IMR-90 (cell line): ENCODE results near the gene VCL. TPM values are rescaled to one million over a fixed set of nuclear protein-coding genes. Genes with fewer than 3 reads are reported as not detected.

Experiments
- ATAC-seq: fragments of 200-7000 bp; cut with Tn5 transposase; 2 replicates; pipeline ENCODE4 v1.9.1; 2020; ENCODE audit warnings: low read depth, mild to moderate bottlenecking, moderate library complexity
- BruUV-seq: library from RNA; stranded (reverse); fragments of 400-500 nt; replicated peaks from 2 replicates; lab custom pipeline; 2021; lab: Mats Ljungman, UMichigan
- CTCF ChIA-PET: fragments of 300-600 bp; formaldehyde crosslinking; extraction: SDS; loops from one replicate; lab custom pipeline; 2021; ENCODE audit warnings: antibody characterized with exemption; lab: Yijun Ruan, JAX
- POLR2A ChIA-PET: fragments of 300-600 bp; sonication (Branson Sonifier 250); formaldehyde crosslinking; loops from one replicate; lab custom pipeline; 2022; ENCODE audit warnings: antibody characterized with exemption; ENCODE audit not compliant: unreplicated experiment; lab: Charles Lee
- DNase-seq: peaks from one replicate; pipeline ENCODE4 v3.0.0; 2013
- H2AFZ ChIP-seq: replicated peaks from 2 replicates; pipeline ENCODE3; 2013; ENCODE audit warnings: low read length, mild to moderate bottlenecking; ENCODE audit not compliant: poor library complexity
- H2AK5ac ChIP-seq: 2 replicates; pipeline ENCODE4 v1.6.1; 2013; ENCODE audit warnings: low read depth, low read length, inconsistent platforms
- H2AK9ac ChIP-seq: replicated peaks from 2 replicates; pipeline ENCODE3; 2013; ENCODE audit warnings: mild to moderate bottlenecking, low read depth, low read length, moderate library complexity; ENCODE audit not compliant: poor library complexity
- H2BK120ac ChIP-seq: 2 replicates; pipeline ENCODE4 v1.6.1; 2013; ENCODE audit warnings: low read depth, low read length, inconsistent platforms
- H2BK15ac ChIP-seq: 3 replicates; pipeline ENCODE4 v1.6.1; 2013; ENCODE audit warnings: low read depth, low read length, inconsistent platforms
- H2BK20ac ChIP-seq: 2 replicates; pipeline ENCODE4 v1.6.1; 2013; ENCODE audit warnings: low read depth, mild to moderate bottlenecking, inconsistent platforms, low read length, moderate library complexity
- H2BK5ac ChIP-seq: 2 replicates; pipeline ENCODE4 v1.6.1; 2013; ENCODE audit warnings: mild to moderate bottlenecking, low read depth, low read length, inconsistent platforms; ENCODE audit not compliant: poor library complexity, severe bottlenecking
- H3K14ac ChIP-seq: replicated peaks from 2 replicates; pipeline ENCODE4 v1.6.1; 2013; ENCODE audit warnings: low read depth, low read length, inconsistent platforms
- H3K18ac ChIP-seq: 2 replicates; pipeline ENCODE4 v1.6.1; 2013; ENCODE audit warnings: low read depth, low read length, control low read depth
- H3K23ac ChIP-seq: 2 replicates; pipeline ENCODE4 v1.6.1; 2013; ENCODE audit warnings: low read depth, low read length, inconsistent platforms
- H3K27ac ChIP-seq: 2 replicates; pipeline ENCODE4 v1.5.1; 2013; ENCODE audit warnings: mild to moderate bottlenecking, control low read depth, low read length; ENCODE audit not compliant: insufficient read depth
- H3K27me3 ChIP-seq: 2 replicates; pipeline ENCODE4 v1.6.1; 2013; ENCODE audit warnings: low read length; ENCODE audit not compliant: control insufficient read depth, insufficient read depth
- H3K36me3 ChIP-seq: 2 replicates; pipeline ENCODE4 v1.6.1; 2013; ENCODE audit warnings: low read length, mixed read lengths; ENCODE audit not compliant: control insufficient read depth, insufficient read depth
- H3K4ac ChIP-seq: 2 replicates; pipeline ENCODE4 v1.6.1; 2013; ENCODE audit warnings: low read depth, low read length, inconsistent platforms
- H3K4me1 ChIP-seq: 2 replicates; pipeline ENCODE4 v1.6.1; 2013; ENCODE audit warnings: low read length, mixed read lengths; ENCODE audit not compliant: control insufficient read depth, insufficient read depth
- H3K4me2 ChIP-seq: 2 replicates; pipeline ENCODE4 v1.6.1; 2013; ENCODE audit warnings: low read depth, mild to moderate bottlenecking, control low read depth, low read length, moderate library complexity
- H3K4me3 ChIP-seq: 2 replicates; pipeline ENCODE4 v1.5.1; 2013; ENCODE audit warnings: low read depth, mild to moderate bottlenecking, control low read depth, low read length, moderate library complexity; ENCODE audit not compliant: insufficient read depth
- H3K56ac ChIP-seq: 2 replicates; pipeline ENCODE4 v1.6.1; 2013; ENCODE audit warnings: low read length, inconsistent platforms; ENCODE audit not compliant: insufficient read depth; ENCODE audit errors: extremely low read depth
- H3K79me1 ChIP-seq, 2 experiments: 2 replicates each; pipeline ENCODE4 v1.6.1; 2013; ENCODE audit warnings: low read length in 2 of 2, inconsistent platforms in 1 of 2, low read depth in 1 of 2
- H3K9ac ChIP-seq: 2 replicates; pipeline ENCODE4 v1.6.1; 2013; ENCODE audit warnings: low read depth, low read length, control low read depth
- H3K9me1 ChIP-seq: 2 replicates; pipeline ENCODE4 v1.6.1; 2013; ENCODE audit warnings: low read length, inconsistent platforms; ENCODE audit not compliant: insufficient read depth
- H3K9me3 ChIP-seq: 2 replicates; pipeline ENCODE4 v1.6.1; 2013; ENCODE audit warnings: low read length; ENCODE audit not compliant: control insufficient read depth, insufficient read depth
- H4K20me1 ChIP-seq: 2 replicates; pipeline ENCODE4 v1.6.1; 2013; ENCODE audit warnings: low read length, inconsistent platforms; ENCODE audit not compliant: insufficient read depth
- H4K5ac ChIP-seq: 2 replicates; pipeline ENCODE4 v1.6.1; 2013; ENCODE audit warnings: mild to moderate bottlenecking, low read depth, low read length, control low read depth
- H4K8ac ChIP-seq, 2 experiments: 2 replicates each; pipeline ENCODE4 v1.6.1; 2013; ENCODE audit warnings: low read depth in 2 of 2, low read length in 2 of 2, control low read depth in 1 of 2, inconsistent platforms in 1 of 2
- H4K91ac ChIP-seq: 2 replicates; pipeline ENCODE4 v1.6.1; 2013; ENCODE audit warnings: low read depth, low read length, inconsistent platforms; ENCODE audit not compliant: insufficient read depth
- CEBPB ChIP-seq: IDR thresholded peaks from 2 replicates; pipeline ENCODE4 v1.6.1; 2012; ENCODE audit warnings: low read depth, low read length, improper control_type of control experiment
- MAFK ChIP-seq: IDR thresholded peaks from 2 replicates; pipeline ENCODE4 v1.6.1; 2012; ENCODE audit warnings: low read depth, low read length, improper control_type of control experiment
- RCOR1 ChIP-seq: IDR thresholded peaks from 2 replicates; pipeline ENCODE4 v1.6.1; 2012; ENCODE audit warnings: mild to moderate bottlenecking, low read length, improper control_type of control experiment; ENCODE audit not compliant: insufficient replicate concordance
- WGBS, 2 experiments: methylation state at CpG; one replicate each; pipeline versions ENCODE4 v1.1.5 to v1.1.7; 2013; ENCODE audit warnings: missing lambda C conversion rate in 2 of 2; ENCODE audit not compliant: insufficient read length in 1 of 2; ENCODE audit errors: extremely low coverage in 2 of 2; 5-methylcytosine and 5-hydroxymethylcytosine counted together
- dilution Hi-C: fragments of 300-500 bp; cut with HindIII; formaldehyde crosslinking; loops from one replicate; pipeline ENCODE4 v1.14.3; 2018; ENCODE audit warnings: low sequenced_read_pairs; ENCODE audit not compliant: unreplicated experiment
- in situ Hi-C: fragments of 300-500 bp; cut with MboI; formaldehyde crosslinking; loops from 3 replicates; pipeline ENCODE4 v1.14.3; 2019; ENCODE audit warnings: low sequenced_read_pairs, inconsistent platforms, mixed read lengths
- intact Hi-C: fragments of 100-400 bp; cut with micrococcal nuclease; formaldehyde crosslinking; loops from 2 replicates; pipeline ENCODE4 v1.10.0; 2022
- polyA plus RNA-seq, 3 experiments: library from polyadenylated mRNA; depleted of rRNA; stranded (reverse); fragments of >200 nt; gene quantifications; 2 replicates each; pipeline ENCODE4 v1.2.3, GENCODE V29; 2012; ENCODE audit warnings: low replicate concordance in 1 of 3
- total RNA-seq: library from RNA; depleted of rRNA; stranded (reverse); fragments of >200 nt; gene quantifications from 2 replicates; pipeline ENCODE4 v1.2.3, GENCODE V29; 2012
- TF ChIP-seq, protein P1 (sequence below): fragments of 150-350 bp; IDR thresholded peaks from 2 replicates; pipeline ENCODE4 v1.6.1; 2017; ENCODE audit warnings: mild to moderate bottlenecking, antibody characterized with exemption, low read length, low read depth
- TF ChIP-seq, protein P2 (sequence below): conservative IDR thresholded peaks from 2 replicates; pipeline ENCODE4 v1.5.1; 2012; ENCODE audit warnings: mild to moderate bottlenecking, low read depth, low read length, improper control_type of control experiment

The VCL gene
- total and polyA plus RNA-seq, 2 of the 4 experiments (the other 2 are of a cell fraction): 227 to 283 TPM

- in situ Hi-C loops: no loop called here
- intact Hi-C loops: no loop called here
- Histone ChIP-seq H4K91ac (no peak overlapping the region; the same call in 1 of the 2 replicates), H3K23ac (peak overlapping the region; percentile 28; the same call in 1 of the 2 replicates), H3K56ac (no peak overlapping the region), H4K5ac (no peak overlapping the region), H2AFZ (no peak overlapping the region), H2BK5ac (peak overlapping the region; percentile 59), H3K4ac (no peak overlapping the region), H4K20me1 (peaks cover 92% of the 10 kb centered on the region), H3K9me3 (no peaks in the 10 kb centered on the region), H2BK20ac (no peak overlapping the region), H3K4me3 (no peak overlapping the region), H2BK15ac (no peak overlapping the region), H3K4me1 (peaks cover 22% of the 10 kb centered on the region), H2BK120ac (no peak overlapping the region), H3K4me2 (peak overlapping the region; percentile 10; the same call in 1 of the 2 replicates), H3K79me1 (peaks cover 3 to 47% of the 10 kb centered on the region in 2 experiments; a peak in 3 of 4 replicates), H3K9me1 (peaks cover 6% of the 10 kb centered on the region), H2AK9ac (no peak overlapping the region), H3K36me3 (peaks cover 9% of the 10 kb centered on the region), H3K18ac (peak overlapping the region; percentile 40; the same call in 1 of the 2 replicates), H2AK5ac (no peak overlapping the region), H3K27me3 (no peaks in the 10 kb centered on the region), H3K27ac (peak overlapping the region; percentile 48; the same call in 1 of the 2 replicates), H4K8ac (peak overlapping the region in 1 of 2 experiments; percentile 33; a peak in 1 of 4 replicates), H3K14ac (no peak overlapping the region), H3K9ac (no peak overlapping the region)
- CTCF ChIA-PET: no interaction called here
- TF ChIP-seq CEBPB (no peak), RCOR1 (no peak), MAFK (no peak)
- TF ChIP-seq, protein P1, sequence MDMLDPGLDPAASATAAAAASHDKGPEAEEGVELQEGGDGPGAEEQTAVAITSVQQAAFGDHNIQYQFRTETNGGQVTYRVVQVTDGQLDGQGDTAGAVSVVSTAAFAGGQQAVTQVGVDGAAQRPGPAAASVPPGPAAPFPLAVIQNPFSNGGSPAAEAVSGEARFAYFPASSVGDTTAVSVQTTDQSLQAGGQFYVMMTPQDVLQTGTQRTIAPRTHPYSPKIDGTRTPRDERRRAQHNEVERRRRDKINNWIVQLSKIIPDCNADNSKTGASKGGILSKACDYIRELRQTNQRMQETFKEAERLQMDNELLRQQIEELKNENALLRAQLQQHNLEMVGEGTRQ: no peak
- TF ChIP-seq, protein P2, sequence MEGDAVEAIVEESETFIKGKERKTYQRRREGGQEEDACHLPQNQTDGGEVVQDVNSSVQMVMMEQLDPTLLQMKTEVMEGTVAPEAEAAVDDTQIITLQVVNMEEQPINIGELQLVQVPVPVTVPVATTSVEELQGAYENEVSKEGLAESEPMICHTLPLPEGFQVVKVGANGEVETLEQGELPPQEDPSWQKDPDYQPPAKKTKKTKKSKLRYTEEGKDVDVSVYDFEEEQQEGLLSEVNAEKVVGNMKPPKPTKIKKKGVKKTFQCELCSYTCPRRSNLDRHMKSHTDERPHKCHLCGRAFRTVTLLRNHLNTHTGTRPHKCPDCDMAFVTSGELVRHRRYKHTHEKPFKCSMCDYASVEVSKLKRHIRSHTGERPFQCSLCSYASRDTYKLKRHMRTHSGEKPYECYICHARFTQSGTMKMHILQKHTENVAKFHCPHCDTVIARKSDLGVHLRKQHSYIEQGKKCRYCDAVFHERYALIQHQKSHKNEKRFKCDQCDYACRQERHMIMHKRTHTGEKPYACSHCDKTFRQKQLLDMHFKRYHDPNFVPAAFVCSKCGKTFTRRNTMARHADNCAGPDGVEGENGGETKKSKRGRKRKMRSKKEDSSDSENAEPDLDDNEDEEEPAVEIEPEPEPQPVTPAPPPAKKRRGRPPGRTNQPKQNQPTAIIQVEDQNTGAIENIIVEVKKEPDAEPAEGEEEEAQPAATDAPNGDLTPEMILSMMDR: no peak
- POLR2A ChIA-PET: no interaction called here
- dilution Hi-C loops: no loop called here
- ATAC-seq: no peak
- 60% methylated on average over 4 of the region's 5 CpGs; no CpG with 5 or more reads in 1 of the 2 experiments for WGBS, 2 experiments
- BruUV-seq: no TSS peak
- DNase-seq: no peak
These were observed 27.6 kb downstream of the VCL start for GRCh38 chr10:74025380-74025978.
